ENCODE results near the gene CRMP1. TPM values are rescaled to one million over a fixed set of nuclear protein-coding genes. Genes with fewer than 3 reads are reported as not detected.

The CRMP1 gene
- total RNA-seq, 1 donor: not detected

- no peak for DNase-seq (ENCODE audit: low read depth)
- TF ChIP-seq CTCF (IDR thresholded peaks at IDR 0.05; ENCODE audit: insufficient read depth, low read length): no peak
- no peak overlapping the region for H3K4me3 ChIP-seq (ENCODE audit: low read depth, low read length)
Measured at GRCh38 chr4:5791654-5792053, 101.2 kb downstream of the CRMP1 start.

- TF ChIP-seq CTCF (IDR thresholded peaks at IDR 0.05; ENCODE audit: insufficient read depth, low read length): no peak
- no peak overlapping the region for H3K4me3 ChIP-seq (ENCODE audit: low read depth, low read length)
- no peak for DNase-seq (ENCODE audit: low read depth)
Measured at GRCh38 chr4:5790546-5790857, 102.4 kb downstream of the CRMP1 start.

GRCh38 chr4:5789141-5789540 lies 103.7 kb downstream of the CRMP1 start:
- no peak for DNase-seq (ENCODE audit: low read depth)
- no peak overlapping the region for H3K4me3 ChIP-seq (ENCODE audit: low read depth, low read length)
- no peak for TF ChIP-seq CTCF (IDR thresholded peaks at IDR 0.05; ENCODE audit: insufficient read depth, low read length)

- DNase-seq (ENCODE audit: low read depth): no peak
- H3K4me3 ChIP-seq (ENCODE audit: low read depth, low read length): no peak overlapping the region
- TF ChIP-seq CTCF (IDR thresholded peaks at IDR 0.05; ENCODE audit: insufficient read depth, low read length): no peak
Measured at GRCh38 chr4:5788144-5788543, 104.7 kb downstream of the CRMP1 start.

- no peak for TF ChIP-seq CTCF (IDR thresholded peaks at IDR 0.05; ENCODE audit: insufficient read depth, low read length)
- H3K4me3 ChIP-seq (ENCODE audit: low read depth, low read length): no peak overlapping the region
- DNase-seq (ENCODE audit: low read depth): no peak
Measured at GRCh38 chr4:5787311-5787710, 105.6 kb downstream of the CRMP1 start.

GRCh38 chr4:5785806-5786680 lies 106.8 kb downstream of the CRMP1 start:
- no peak overlapping the region for H3K4me3 ChIP-seq (ENCODE audit: low read depth, low read length)
- TF ChIP-seq CTCF (IDR thresholded peaks at IDR 0.05; ENCODE audit: insufficient read depth, low read length): no peak
- peak; percentile 92 for DNase-seq (ENCODE audit: low read depth)
